Subcutaneous abdominal adipose tissue (tissue), 5 donors: Measurements from ENCODE around the gene RNF112.
"Not testable (repeated sequence)": the region's sequence is repeated elsewhere in the genome, so short reads cannot be mapped to it uniquely, and the experiment has no call there.

Experiments
- H3K27ac ChIP-seq: one replicate; pipeline ENCODE4 v1.7.0; 2013; ENCODE audit warnings: low read depth, mild to moderate bottlenecking, inconsistent platforms, low read length, moderate library complexity
- H3K27me3 ChIP-seq, 5 donors: one replicate each; pipeline ENCODE4 v1.7.0; 2013; ENCODE audit warnings: low read length in 5 of 5, inconsistent platforms in 1 of 5; ENCODE audit not compliant: control insufficient read depth in 5 of 5, insufficient read depth in 4 of 5
- H3K36me3 ChIP-seq, 5 donors: one replicate each; pipeline ENCODE4 v1.7.0; 2013; ENCODE audit warnings: low read length in 5 of 5; ENCODE audit not compliant: control insufficient read depth in 5 of 5, insufficient read depth in 5 of 5
- H3K4me1 ChIP-seq, 5 donors: one replicate each; pipeline ENCODE4 v1.7.0; 2013; ENCODE audit warnings: low read length in 5 of 5, mild to moderate bottlenecking in 3 of 5, moderate library complexity in 1 of 5; ENCODE audit not compliant: control insufficient read depth in 5 of 5, insufficient read depth in 5 of 5
- H3K4me3 ChIP-seq, 5 donors: one replicate each; pipeline ENCODE4 v1.7.0; 2013; ENCODE audit warnings: low read length in 5 of 5, low read depth in 1 of 5
- H3K9ac ChIP-seq, 5 donors: one replicate each; pipeline ENCODE4 v1.7.0; 2013; ENCODE audit warnings: low read length in 5 of 5, mild to moderate bottlenecking in 4 of 5, moderate library complexity in 3 of 5
- H3K9me3 ChIP-seq, 5 donors: one replicate each; pipeline ENCODE4 v1.7.0; 2013; ENCODE audit warnings: low read length in 5 of 5; ENCODE audit not compliant: control insufficient read depth in 5 of 5
- donor health status: healthy.
- donor health status: healthy.
- donor health status: healthy.
- donor health status: healthy.
- donor health status: healthy.

RNF112 gene

DNA sequence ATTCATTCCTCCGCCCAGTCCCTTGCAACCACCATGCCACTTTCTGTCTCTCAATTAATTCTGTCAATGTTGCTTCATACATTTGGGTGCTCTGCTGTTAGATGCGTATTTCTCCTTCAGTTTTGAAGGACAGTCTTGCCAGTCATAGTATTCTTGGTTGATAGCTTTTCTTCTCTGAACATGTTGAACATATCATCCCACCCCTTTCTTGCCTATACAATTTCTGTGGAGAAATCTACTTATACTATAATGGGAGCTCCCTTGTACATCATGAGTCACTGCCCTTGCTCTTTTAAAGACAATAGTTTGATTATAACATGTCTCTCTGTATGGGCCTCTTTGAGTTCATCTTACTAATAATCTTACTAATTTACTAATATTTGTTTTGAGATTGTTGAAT, 34.1 kb downstream of the RNF112 start:
- Histone ChIP-seq H3K4me3 (no peak overlapping the region), H3K9ac (no peak overlapping the region), H3K27ac (no peak overlapping the region), H3K27me3 (no peaks in the 10 kb centered on the region), H3K9me3 (peaks cover 0 to 7% (median 3%) of the 10 kb centered on the region in 5 donors), H3K4me1 (peaks cover 5 to 28% (median 24%) of the 10 kb centered on the region in 5 donors), H3K36me3 (no peaks in the 10 kb centered on the region)

DNA sequence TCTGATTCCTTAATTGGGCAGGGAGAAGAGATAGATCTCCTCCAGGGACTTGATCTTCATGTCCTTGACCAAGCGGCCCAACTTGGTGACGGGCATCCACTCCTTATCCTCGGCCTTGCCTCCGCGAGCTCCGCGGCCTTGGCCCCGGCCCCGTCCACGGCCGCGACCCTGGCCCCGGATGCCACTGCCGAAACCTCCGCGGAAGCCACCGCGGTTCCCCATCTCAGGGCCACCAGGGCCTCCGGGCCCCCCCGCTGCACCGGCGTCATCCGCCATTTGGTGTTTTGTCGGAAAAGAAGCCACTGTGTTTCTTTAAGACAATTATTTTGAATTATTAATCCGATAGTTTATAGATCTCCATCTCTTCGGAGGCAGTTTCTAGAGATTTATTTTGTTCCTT, 35.5 kb downstream of the RNF112 start:
- not testable (repeated sequence) for H3K27me3 ChIP-seq, H3K9me3 ChIP-seq, H3K36me3 ChIP-seq, H3K4me3 ChIP-seq, H3K9ac ChIP-seq
- Histone ChIP-seq H3K4me1 (peaks cover 5 to 28% (median 24%) of the 10 kb centered on the region in 5 donors), H3K27ac (peak overlapping the region; percentile 84)

DNA sequence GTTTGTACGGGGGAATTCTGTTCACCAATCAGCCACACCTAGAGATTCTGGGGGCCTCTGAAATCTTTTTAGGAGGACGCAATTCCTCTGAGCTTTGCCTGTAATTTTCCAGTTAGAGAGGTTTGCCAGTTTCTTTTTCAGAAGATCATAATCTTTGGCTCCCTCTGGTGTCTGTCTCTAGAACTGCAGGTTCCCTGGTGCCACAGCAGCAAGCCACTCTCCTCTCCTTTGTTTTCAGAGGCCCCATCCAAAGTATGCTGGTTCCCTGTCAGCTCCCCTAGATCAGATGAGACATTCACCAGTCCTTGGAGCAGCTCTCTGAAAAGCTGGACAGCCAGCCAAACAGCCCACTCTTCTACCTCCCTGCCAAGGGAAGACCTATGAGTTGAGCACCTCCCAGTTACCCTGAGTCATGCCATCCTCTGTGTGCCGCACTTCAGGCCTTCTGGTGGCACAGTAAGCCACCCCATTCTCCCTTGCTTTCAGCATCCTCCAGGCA, 36.1 kb downstream of the RNF112 start:
- Histone ChIP-seq H3K4me3 (no peak overlapping the region), H3K4me1 (peaks cover 5 to 28% (median 24%) of the 10 kb centered on the region in 5 donors), H3K27me3 (no peaks in the 10 kb centered on the region), H3K9me3 (peaks cover 0 to 7% (median 3%) of the 10 kb centered on the region in 5 donors), H3K27ac (peak overlapping the region; percentile 84), H3K9ac (peak overlapping the region in 1 of 5 donors; percentile 9), H3K36me3 (no peaks in the 10 kb centered on the region)

DNA sequence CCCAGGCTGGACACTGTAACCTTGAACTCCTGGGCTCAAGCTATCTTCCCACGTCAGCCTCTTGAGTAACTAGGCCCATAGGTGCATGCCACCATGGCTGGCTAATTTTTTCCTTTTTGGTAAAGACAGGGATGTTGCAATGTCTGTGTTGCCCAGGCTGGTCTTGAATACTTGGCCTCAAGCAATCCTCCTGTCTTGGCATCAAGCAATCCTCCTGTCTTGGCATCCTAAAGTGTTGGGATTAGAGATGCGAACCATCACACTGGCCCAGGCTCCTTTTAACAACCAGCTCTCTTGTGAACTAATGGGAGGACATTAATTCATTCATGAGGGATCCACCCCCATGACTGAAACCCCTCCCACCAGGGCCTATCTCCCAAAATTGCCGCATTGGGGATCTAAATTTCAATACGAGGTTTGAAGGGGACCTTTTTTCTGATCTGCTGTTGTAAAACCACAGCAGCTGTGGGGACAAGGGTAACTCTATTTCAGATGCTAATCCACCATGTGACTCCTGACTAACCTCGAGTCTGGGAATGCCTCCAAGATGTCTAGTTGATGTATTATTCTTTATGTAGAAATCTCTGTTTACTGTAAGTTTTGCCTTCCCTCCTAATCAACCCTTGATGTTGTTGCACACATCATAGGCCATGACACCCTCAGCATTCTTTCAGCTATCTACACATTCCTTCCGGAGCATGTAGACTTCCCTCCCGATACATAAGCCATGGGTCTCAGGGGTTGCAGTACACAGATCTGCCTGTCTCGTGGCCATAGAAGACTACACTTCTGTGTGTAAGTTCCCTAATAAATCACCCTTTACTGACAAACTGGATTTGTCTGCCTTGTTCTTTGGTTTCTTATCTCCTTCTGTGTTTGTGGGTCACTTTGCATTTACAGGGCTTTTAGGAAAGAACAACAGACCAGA, 37.6 kb downstream of the RNF112 start:
- Histone ChIP-seq H3K4me1 (peaks cover 5 to 28% (median 24%) of the 10 kb centered on the region in 5 donors), H3K4me3 (no peak overlapping the region), H3K36me3 (no peaks in the 10 kb centered on the region), H3K27ac (peak overlapping the region; percentile 84), H3K27me3 (no peaks in the 10 kb centered on the region), H3K9me3 (peaks cover 0 to 3% (median 0%) of the 10 kb centered on the region in 5 donors), H3K9ac (peak overlapping the region in 4 of 5 donors; percentile 2 to 52 (median 24))

DNA sequence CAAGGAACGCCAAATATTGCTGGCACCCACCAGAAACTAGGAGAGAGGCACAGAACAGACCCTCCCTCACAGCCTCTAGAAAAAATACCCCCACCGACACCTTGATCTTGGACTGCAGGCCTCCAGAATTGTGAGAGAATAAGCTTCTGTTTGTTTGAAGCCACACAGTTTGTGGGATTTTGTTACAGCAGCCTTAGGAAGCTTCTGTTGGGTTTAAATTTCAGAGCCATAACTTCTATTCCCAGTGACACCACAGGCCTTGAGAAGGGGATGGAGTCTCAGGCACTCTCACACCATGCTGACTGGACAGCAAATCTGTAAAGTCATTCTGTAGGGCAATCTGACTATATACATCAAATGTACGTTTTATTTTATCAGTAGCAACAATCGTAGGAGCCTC, 38.6 kb downstream of the RNF112 start:
- H3K36me3 ChIP-seq: no peaks in the 10 kb centered on the region
- H3K27me3 ChIP-seq: no peaks in the 10 kb centered on the region
- H3K9ac ChIP-seq: peak overlapping the region in 1 of 5 donors; percentile 38
- H3K27ac ChIP-seq: peak overlapping the region; percentile 84
- no peak overlapping the region for H3K4me3 ChIP-seq
- peaks cover 5 to 28% (median 24%) of the 10 kb centered on the region in 5 donors for H3K4me1 ChIP-seq
- peaks cover 0 to 3% (median 0%) of the 10 kb centered on the region in 5 donors for H3K9me3 ChIP-seq

DNA sequence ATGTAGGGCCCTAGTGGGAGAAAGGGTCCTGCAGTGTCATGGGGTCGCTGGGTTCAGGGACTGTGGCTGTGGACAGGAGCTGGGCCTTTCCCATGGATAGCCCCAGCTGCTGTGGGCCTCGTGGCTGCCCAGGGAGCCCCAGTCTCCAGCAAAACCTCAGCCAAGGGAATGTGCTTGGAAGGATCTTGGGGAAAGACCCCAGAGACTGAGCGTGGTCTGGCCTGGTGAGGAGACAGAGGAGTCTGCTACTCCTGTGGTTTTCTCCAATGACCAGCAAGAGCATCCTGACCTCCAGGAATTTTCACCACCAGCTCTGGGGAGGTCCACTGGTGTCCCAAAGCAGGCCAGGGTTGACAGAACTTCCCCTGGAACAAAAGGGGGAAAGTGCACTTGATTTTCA, 42.3 kb downstream of the RNF112 start:
- Histone ChIP-seq H3K36me3 (no peaks in the 10 kb centered on the region), H3K27me3 (no peaks in the 10 kb centered on the region), H3K27ac (no peak overlapping the region), H3K9ac (no peak overlapping the region), H3K4me1 (peaks cover 2 to 11% (median 9%) of the 10 kb centered on the region in 5 donors), H3K9me3 (no peaks in the 10 kb centered on the region), H3K4me3 (no peak overlapping the region)

DNA sequence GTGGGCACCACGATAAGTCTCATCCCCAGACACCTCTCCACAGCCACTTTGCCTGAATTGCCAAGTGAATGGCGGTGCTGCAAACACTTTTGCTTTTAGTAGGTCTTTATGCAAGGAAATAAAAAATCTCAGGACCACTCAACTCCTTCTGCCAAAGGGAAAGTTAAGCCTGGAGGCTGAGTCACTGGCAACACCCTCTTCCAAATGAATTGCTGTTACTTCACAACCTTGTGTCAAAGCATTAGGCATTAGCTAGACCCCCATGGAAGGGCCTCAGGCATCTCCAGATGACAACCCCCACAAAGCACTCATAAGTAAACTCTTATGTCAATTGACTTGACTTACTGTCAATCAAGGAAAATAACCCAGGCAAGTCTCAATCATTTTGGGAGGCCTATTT, 43.0 kb downstream of the RNF112 start:
- Histone ChIP-seq H3K9me3 (no peaks in the 10 kb centered on the region), H3K27ac (no peak overlapping the region), H3K27me3 (no peaks in the 10 kb centered on the region), H3K4me3 (no peak overlapping the region), H3K36me3 (no peaks in the 10 kb centered on the region), H3K9ac (no peak overlapping the region), H3K4me1 (peaks cover 0 to 4% (median 3%) of the 10 kb centered on the region in 5 donors)

DNA sequence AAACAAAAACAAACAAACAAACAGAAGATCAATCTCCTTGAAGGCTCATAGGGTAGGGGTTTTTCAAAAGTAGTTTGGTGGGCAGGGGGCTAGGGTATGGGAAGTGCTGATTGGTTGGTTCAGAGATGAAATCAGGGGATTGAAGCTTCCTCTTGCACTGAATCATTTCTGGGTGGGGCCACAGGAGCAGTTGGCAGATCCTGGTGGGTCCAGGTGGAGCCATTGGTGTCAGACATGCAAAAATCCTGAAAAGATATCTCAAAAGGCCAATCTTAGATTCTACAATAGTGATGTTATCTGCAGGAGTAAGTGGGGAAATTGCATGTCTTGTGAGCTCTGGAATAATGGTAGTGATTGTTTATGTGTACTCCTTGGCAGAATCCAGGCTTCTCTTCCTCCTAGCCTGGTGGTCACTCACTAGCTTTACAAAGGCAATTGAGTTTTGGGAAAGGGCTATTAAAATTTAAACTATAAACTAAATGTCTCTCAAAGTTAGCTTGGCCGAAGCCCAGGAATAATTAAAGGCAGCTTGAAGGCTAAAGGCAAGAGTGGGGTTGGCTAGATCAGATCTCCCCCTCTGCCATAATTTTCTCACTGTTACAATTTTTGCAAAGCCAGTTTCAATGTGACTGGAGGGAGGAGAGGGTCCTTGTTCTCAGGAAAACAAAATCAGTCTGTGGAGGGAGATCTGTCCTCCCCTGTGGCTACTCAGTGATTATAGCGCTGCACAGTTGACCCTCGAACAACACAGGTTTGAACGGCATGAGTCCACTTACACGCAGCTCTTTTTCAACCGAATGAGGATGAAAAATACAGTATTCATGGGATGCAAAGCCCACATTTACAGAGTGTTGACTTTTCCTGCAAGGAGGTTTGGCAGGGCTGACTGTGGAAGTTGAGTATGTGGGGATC, 45.2 kb downstream of the RNF112 start:
- Histone ChIP-seq H3K27me3 (no peaks in the 10 kb centered on the region), H3K4me1 (peaks cover 0 to 8% (median 6%) of the 10 kb centered on the region in 5 donors), H3K9ac (no peak overlapping the region), H3K9me3 (no peaks in the 10 kb centered on the region), H3K4me3 (no peak overlapping the region), H3K36me3 (no peaks in the 10 kb centered on the region), H3K27ac (no peak overlapping the region)

DNA sequence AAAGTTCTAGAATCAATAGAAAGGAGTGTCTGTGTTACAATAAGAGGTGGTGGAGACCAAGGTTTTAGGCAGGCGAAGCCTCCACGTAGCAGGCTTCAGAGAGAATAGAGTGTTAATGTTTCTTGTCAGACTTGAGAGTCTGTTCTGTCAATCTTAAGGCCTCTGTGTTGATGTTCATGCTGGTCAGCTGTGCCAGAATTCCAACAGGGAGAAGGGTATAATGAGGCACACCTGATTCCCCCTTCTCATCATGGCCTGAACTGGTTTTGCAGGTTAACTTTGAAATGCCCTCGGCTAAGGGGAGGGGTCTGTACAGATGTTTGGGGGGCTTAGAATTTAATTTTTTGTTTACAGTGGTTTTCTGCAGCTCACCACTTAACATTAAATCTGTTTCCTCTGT, 46.0 kb downstream of the RNF112 start:
- no peaks in the 10 kb centered on the region for H3K27me3 ChIP-seq
- no peaks in the 10 kb centered on the region for H3K36me3 ChIP-seq
- H3K4me3 ChIP-seq: no peak overlapping the region
- no peak overlapping the region for H3K27ac ChIP-seq
- no peaks in the 10 kb centered on the region for H3K9me3 ChIP-seq
- H3K9ac ChIP-seq: no peak overlapping the region
- H3K4me1 ChIP-seq: peaks cover 0 to 14% (median 12%) of the 10 kb centered on the region in 5 donors
